B cell (primary cell): Measurements from ENCODE around the gene GREM1. TPM values are rescaled to one million over a fixed set of nuclear protein-coding genes. Genes with fewer than 3 reads are reported as not detected.

Source experiments
- ATAC-seq: fragments of 200-7000 bp; cut with Tn5 transposase; one replicate; pipeline ENCODE4 v1.10.0; 2021; ENCODE audit warnings: low read depth, mild to moderate bottlenecking, moderate number of reproducible peaks, moderate library complexity
- CTCF ChIA-PET: fragments of 350-600 bp; sonication (Branson Sonifier 250); formaldehyde crosslinking; loops from one replicate; lab custom pipeline; 2021; ENCODE audit warnings: antibody characterized with exemption, inconsistent platforms; lab: Charles Lee
- POLR2A ChIA-PET: fragments of 350-600 bp; sonication (Branson Sonifier 250); formaldehyde crosslinking; loops from one replicate; lab custom pipeline; 2021; ENCODE audit warnings: antibody characterized with exemption; lab: Charles Lee
- DNase-seq: peaks from one replicate; pipeline ENCODE4 v3.0.0; 2013
- H2AFZ ChIP-seq: 2 replicates; pipeline ENCODE4 v1.6.1; 2012; ENCODE audit warnings: mild to moderate bottlenecking, low read depth, low read length; ENCODE audit not compliant: insufficient read depth, poor library complexity, severe bottlenecking
- H3K27ac ChIP-seq, 2 donors: 1 replicate in 1 of 2; 2 replicates in 1 of 2; pipeline ENCODE4 v1.5.1; 2012 to 2013; ENCODE audit warnings: low read length in 2 of 2, mild to moderate bottlenecking in 2 of 2, moderate library complexity in 1 of 2
- H3K27me3 ChIP-seq, 4 experiments: fragments of 200-600 bp in 1 of 4; sonication (generic) in 1 of 4; replicated peaks in 1 of 4; 1 replicate in 2 of 4; 2 replicates in 2 of 4; pipeline versions ENCODE4 v1.6.1 to v1.7.0; 2013 to 2016; ENCODE audit warnings: low read length in 3 of 4, mild to moderate bottlenecking in 2 of 4, mixed read lengths in 1 of 4, moderate library complexity in 1 of 4; ENCODE audit not compliant: insufficient read depth in 4 of 4, control insufficient read depth in 3 of 4; ENCODE audit errors: control extremely low read depth in 1 of 4
- H3K36me3 ChIP-seq, 2 experiments: replicated peaks in 1 of 2; 1 replicate in 1 of 2; 2 replicates in 1 of 2; pipeline versions ENCODE4 v1.6.1 to v1.7.1; 2013; ENCODE audit warnings: low read length in 1 of 2; ENCODE audit not compliant: insufficient read depth in 2 of 2, control insufficient read depth in 1 of 2; ENCODE audit errors: control extremely low read depth in 1 of 2, extremely low read depth in 1 of 2
- H3K4me1 ChIP-seq, 2 donors: fragments of 200-600 bp in 1 of 2; sonication (generic) in 1 of 2; 1 replicate in 1 of 2; 2 replicates in 1 of 2; pipeline versions ENCODE4 v1.5.1 to v1.6.1; 2013 to 2017; ENCODE audit warnings: low read length in 2 of 2; ENCODE audit not compliant: control insufficient read depth in 2 of 2, insufficient read depth in 2 of 2
- H3K4me2 ChIP-seq: replicated peaks from 2 replicates; pipeline ENCODE3; 2012; ENCODE audit warnings: mild to moderate bottlenecking, low read depth, low read length; ENCODE audit not compliant: poor library complexity, severe bottlenecking
- H3K4me3 ChIP-seq, 5 experiments: fragments of 200-600 bp in 1 of 5; sonication (generic) in 1 of 5; 1 replicate in 3 of 5; 2 replicates in 2 of 5; pipeline versions ENCODE4 v1.5.1 to v1.7.0; 2011 to 2016; ENCODE audit warnings: low read length in 4 of 5, mild to moderate bottlenecking in 4 of 5, low read depth in 2 of 5, control low read depth in 1 of 5, moderate library complexity in 1 of 5; ENCODE audit not compliant: insufficient read depth in 1 of 5; ENCODE audit errors: control extremely low read depth in 1 of 5, extremely low read depth in 1 of 5
- H3K79me2 ChIP-seq: fragments of 200-600 bp; sonication (generic); one replicate; pipeline ENCODE4 v1.6.0; 2016; ENCODE audit warnings: low read length; ENCODE audit not compliant: control insufficient read depth, insufficient read depth
- H3K9ac ChIP-seq: fragments of 200-600 bp; sonication (generic); 2 replicates; pipeline ENCODE4 v1.6.1; 2017; ENCODE audit warnings: mild to moderate bottlenecking, low read length, moderate library complexity
- H3K9me3 ChIP-seq, 3 donors: one replicate each; pipeline versions ENCODE4 v1.6.1 to v1.7.1; 2013; ENCODE audit warnings: low read length in 2 of 3; ENCODE audit not compliant: control insufficient read depth in 2 of 3, insufficient read depth in 1 of 3; ENCODE audit errors: control extremely low read depth in 1 of 3
- H4K20me1 ChIP-seq: 2 replicates; pipeline ENCODE4 v1.6.0; 2012; ENCODE audit warnings: mild to moderate bottlenecking, low read length; ENCODE audit not compliant: insufficient read depth, control insufficient read depth, poor library complexity, severe bottlenecking
- H3K27ac Mint-ChIP-seq: one replicate; pipeline ENCODE4 v1.8.0; 2021; ENCODE audit warnings: mixed read lengths
- H3K27me3 Mint-ChIP-seq: one replicate; pipeline ENCODE4 v1.8.0; 2021; ENCODE audit warnings: mixed read lengths
- H3K4me1 Mint-ChIP-seq: one replicate; pipeline ENCODE4 v1.8.0; 2021; ENCODE audit warnings: mixed read lengths
- H3K4me3 Mint-ChIP-seq: one replicate; pipeline ENCODE4 v1.8.0; 2021; ENCODE audit warnings: mixed read lengths
- H3K9me3 Mint-ChIP-seq: one replicate; pipeline ENCODE4 v1.8.0; 2022; ENCODE audit warnings: mixed read lengths; ENCODE audit not compliant: insufficient read depth
- CTCF ChIP-seq: fragments of 200-600 bp; IDR thresholded peaks from one replicate; pipeline ENCODE4 v1.8.0; 2022; ENCODE audit warnings: antibody characterized with exemption, mild to moderate bottlenecking
- EZH2 ChIP-seq: IDR thresholded peaks from 2 replicates; pipeline ENCODE4 v1.6.1; 2012; ENCODE audit warnings: borderline replicate concordance, low read depth, mild to moderate bottlenecking, moderate library complexity, low read length; ENCODE audit not compliant: insufficient read depth, poor library complexity, severe bottlenecking
- WGBS: methylation state at CpG from one replicate; pipeline ENCODE4 v1.1.5; 2013; ENCODE audit warnings: missing lambda C conversion rate; ENCODE audit not compliant: insufficient coverage; 5-methylcytosine and 5-hydroxymethylcytosine counted together
- intact Hi-C: fragments of 100-400 bp; cut with micrococcal nuclease; formaldehyde crosslinking; loops from one replicate; pipeline ENCODE4 v1.10.0; 2022
- polyA plus RNA-seq: library from polyadenylated mRNA; depleted of rRNA; stranded (reverse); fragments of >200 nt; gene quantifications from 2 replicates; pipeline ENCODE4 v1.2.3, GENCODE V29; 2012
- total RNA-seq, 2 donors: library from RNA; stranded (reverse); fragments of 120-200 nt in 1 of 2; gene quantifications; 1 replicate in 1 of 2; 2 replicates in 1 of 2; pipeline versions ENCODE4 v1.2.3 to v1.2.4, GENCODE V29; 2013 to 2022

The GREM1 gene
- total and polyA plus RNA-seq, 2 donors (not counting 1 experiment from before 2014, with no cell fraction given): not detected

- Histone ChIP-seq H3K4me2 (no peak overlapping the region), H3K4me1 (no peaks in the 10 kb centered on the region), H3K4me3 (no peak overlapping the region), H3K27me3 (peaks cover 0 to 11% (median 7%) of the 10 kb centered on the region in 4 experiments), H3K36me3 (no peaks in the 10 kb centered on the region), H3K27ac (no peak overlapping the region), H3K9ac (no peak overlapping the region), H3K9me3 (no peaks in the 10 kb centered on the region), H2AFZ (no peak overlapping the region), H3K79me2 (no peaks in the 10 kb centered on the region), H4K20me1 (no peaks in the 10 kb centered on the region)
- no peak for TF ChIP-seq CTCF
- no peak for TF ChIP-seq EZH2
- intact Hi-C loops: no loop called here
- ATAC-seq: no peak
- ChIA-PET CTCF (no interaction called here), POLR2A (no interaction called here)
- 90% methylated on average over 2 of the region's 6 CpGs for WGBS
- DNase-seq: no peak
- Mint-ChIP-seq H3K27ac (no peak overlapping the region), H3K4me3 (no peak overlapping the region), H3K9me3 (no peaks in the 10 kb centered on the region), H3K4me1 (no peaks in the 10 kb centered on the region), H3K27me3 (peaks cover 54% of the 10 kb centered on the region)
Observed at GRCh38 chr15:32707436-32707835, 10.4 kb upstream of the GREM1 start.

- peaks cover 0 to 15% (median 10%) of the 10 kb centered on the region in 4 experiments for H3K27me3 ChIP-seq
- H3K79me2 ChIP-seq: no peaks in the 10 kb centered on the region
- ATAC-seq (no peak), DNase-seq (no peak)
- no peak overlapping the region for H3K27ac ChIP-seq
- H3K9ac ChIP-seq: no peak overlapping the region
- TF ChIP-seq CTCF (no peak), EZH2 (no peak)
- no peaks in the 10 kb centered on the region for H4K20me1 ChIP-seq
- Mint-ChIP-seq H3K27me3 (peaks cover 55% of the 10 kb centered on the region), H3K4me1 (no peaks in the 10 kb centered on the region), H3K4me3 (no peak overlapping the region), H3K27ac (no peak overlapping the region), H3K9me3 (no peaks in the 10 kb centered on the region)
- intact Hi-C loops: no loop called here
- no peaks in the 10 kb centered on the region for H3K9me3 ChIP-seq
- CTCF ChIA-PET: no interaction called here
- H3K36me3 ChIP-seq: no peaks in the 10 kb centered on the region
- no peak overlapping the region for H3K4me2 ChIP-seq
- H3K4me1 ChIP-seq: no peaks in the 10 kb centered on the region
- WGBS: 94% methylated on average over 6 of the region's 9 CpGs
- POLR2A ChIA-PET: no interaction called here
- no peak overlapping the region for H2AFZ ChIP-seq
- no peak overlapping the region for H3K4me3 ChIP-seq
Observed at GRCh38 chr15:32709295-32710033, 8.3 kb upstream of the GREM1 start.
